Nephron progenitor cell (in vitro differentiated cells): ENCODE measurements around the gene ODAD2.

Experiments used
- DNase-seq: peaks from one replicate; pipeline ENCODE4 v3.0.0; 2021
- H3K27ac Mint-ChIP-seq: 2 replicates; pipeline ENCODE4 v1.8.0; 2021; ENCODE audit warnings: mild to moderate bottlenecking, moderate library complexity, mixed read lengths
- H3K27me3 Mint-ChIP-seq: 2 replicates; pipeline ENCODE4 v1.8.0; 2021; ENCODE audit warnings: mild to moderate bottlenecking, low read depth, mixed read lengths; ENCODE audit not compliant: poor library complexity
- H3K36me3 Mint-ChIP-seq: 2 replicates; pipeline ENCODE4 v1.8.0; 2021; ENCODE audit warnings: low read depth, mixed read lengths
- H3K4me1 Mint-ChIP-seq: 2 replicates; pipeline ENCODE4 v1.8.0; 2021; ENCODE audit warnings: mixed read lengths
- H3K4me3 Mint-ChIP-seq: 2 replicates; pipeline ENCODE4 v1.8.0; 2021; ENCODE audit warnings: mild to moderate bottlenecking, moderate library complexity, mixed read lengths
- H3K9me3 Mint-ChIP-seq: 2 replicates; pipeline ENCODE4 v1.8.0; 2021; ENCODE audit warnings: mild to moderate bottlenecking, moderate library complexity, mixed read lengths
- CTCF ChIP-seq: fragments of 200-600 bp; sonication (generic); IDR thresholded peaks from 2 replicates; pipeline ENCODE4 v1.5.0; 2021; ENCODE audit warnings: antibody characterized with exemption

Gene ODAD2

DNA sequence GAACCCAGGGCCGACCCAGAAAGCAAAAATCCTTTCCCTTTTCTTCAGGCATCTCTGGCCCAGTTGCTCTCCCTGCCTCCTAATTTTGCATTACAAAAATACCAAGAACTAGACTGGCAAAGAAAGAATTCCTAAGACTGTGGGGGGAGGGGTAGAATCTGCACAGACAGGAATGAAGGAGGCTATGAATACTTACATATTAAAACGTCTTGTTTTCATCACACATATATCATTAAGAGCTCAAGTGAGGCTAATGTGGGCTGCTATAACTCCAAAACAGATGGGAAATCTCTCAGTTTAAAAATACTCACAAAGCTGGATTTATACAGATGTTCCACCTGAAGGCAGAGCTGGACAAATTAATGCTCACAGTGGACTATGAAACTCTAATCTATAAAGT, 224.0 kb downstream of the ODAD2 start:
- no peak for DNase-seq
- no peak overlapping the region for H3K4me3 Mint-ChIP-seq
- H3K9me3 Mint-ChIP-seq, result no peaks in the 10 kb centered on the region
- no peak for TF ChIP-seq CTCF
- no peaks in the 10 kb centered on the region for H3K4me1 Mint-ChIP-seq
- peaks cover 13% of the 10 kb centered on the region for H3K27me3 Mint-ChIP-seq
- H3K36me3 Mint-ChIP-seq, result no peaks in the 10 kb centered on the region
- no peak overlapping the region for H3K27ac Mint-ChIP-seq

GRCh38 chr10:27771231-27771630, 227.6 kb downstream of the ODAD2 start:
- Mint-ChIP-seq H3K27me3 (peaks cover 14% of the 10 kb centered on the region), H3K36me3 (no peaks in the 10 kb centered on the region), H3K27ac (no peak overlapping the region), H3K4me3 (no peak overlapping the region), H3K9me3 (no peaks in the 10 kb centered on the region), H3K4me1 (peaks cover 6% of the 10 kb centered on the region)
- no peak for DNase-seq
- TF ChIP-seq CTCF, result no peak

GRCh38 chr10:27770181-27770580, 228.7 kb downstream of the ODAD2 start:
- no peak for TF ChIP-seq CTCF
- Mint-ChIP-seq H3K4me1 (peaks cover 7% of the 10 kb centered on the region), H3K27me3 (peaks cover 14% of the 10 kb centered on the region), H3K27ac (no peak overlapping the region), H3K4me3 (no peak overlapping the region), H3K36me3 (no peaks in the 10 kb centered on the region), H3K9me3 (no peaks in the 10 kb centered on the region)
- DNase-seq, result no peak
